RWPE2 (cell line): ENCODE measurements around the gene PTPRN2.
A peak's percentile ranks its signal among the peaks of the same experiment; 100 is the strongest.

Experiments used
- ATAC-seq: fragments of 200-7000 bp; cut with Tn5 transposase; 3 replicates; pipeline ENCODE4 v1.9.1; 2021; ENCODE audit warnings: low read depth
- DNase-seq: peaks from one replicate; pipeline ENCODE4 v3.0.0-alpha.2; 2020; ENCODE audit warnings: low spot score
- H3K27ac ChIP-seq: fragments of 450-650 bp; 2 replicates; pipeline ENCODE4 v1.5.1; 2017; ENCODE audit warnings: mild to moderate bottlenecking; ENCODE audit not compliant: poor library complexity, severe bottlenecking
- H3K27me3 ChIP-seq: fragments of 250-450 bp; sonication (Bioruptor Pico); 2 replicates; pipeline ENCODE4 v1.5.1; 2021; ENCODE audit warnings: mild to moderate bottlenecking, moderate library complexity; ENCODE audit not compliant: insufficient read depth, poor library complexity, severe bottlenecking
- H3K36me3 ChIP-seq: fragments of 250-450 bp; sonication (Bioruptor Pico); 2 replicates; pipeline ENCODE4 v1.5.1; 2020; ENCODE audit warnings: low read depth, mild to moderate bottlenecking, moderate library complexity
- H3K4me1 ChIP-seq: fragments of 250-450 bp; sonication (Bioruptor Pico); 2 replicates; pipeline ENCODE4 v1.5.1; 2021; ENCODE audit warnings: mild to moderate bottlenecking, moderate library complexity; ENCODE audit not compliant: insufficient read depth, poor library complexity, severe bottlenecking
- H3K4me3 ChIP-seq: fragments of 250-450 bp; sonication (Bioruptor Pico); 2 replicates; pipeline ENCODE4 v1.5.1; 2021; ENCODE audit warnings: mild to moderate bottlenecking, moderate library complexity; ENCODE audit not compliant: severe bottlenecking
- H3K9me3 ChIP-seq: fragments of 250-450 bp; sonication (Bioruptor Pico); 2 replicates; pipeline ENCODE4 v1.5.1; 2021; ENCODE audit warnings: mild to moderate bottlenecking, moderate library complexity; ENCODE audit not compliant: severe bottlenecking
- TF ChIP-seq, protein P1 (sequence below): fragments of 450-650 bp; IDR thresholded peaks from one replicate; pipeline ENCODE4 v1.5.1; 2017; ENCODE audit warnings: mild to moderate bottlenecking, moderate library complexity; ENCODE audit not compliant: poor library complexity, severe bottlenecking

Gene PTPRN2

DNA sequence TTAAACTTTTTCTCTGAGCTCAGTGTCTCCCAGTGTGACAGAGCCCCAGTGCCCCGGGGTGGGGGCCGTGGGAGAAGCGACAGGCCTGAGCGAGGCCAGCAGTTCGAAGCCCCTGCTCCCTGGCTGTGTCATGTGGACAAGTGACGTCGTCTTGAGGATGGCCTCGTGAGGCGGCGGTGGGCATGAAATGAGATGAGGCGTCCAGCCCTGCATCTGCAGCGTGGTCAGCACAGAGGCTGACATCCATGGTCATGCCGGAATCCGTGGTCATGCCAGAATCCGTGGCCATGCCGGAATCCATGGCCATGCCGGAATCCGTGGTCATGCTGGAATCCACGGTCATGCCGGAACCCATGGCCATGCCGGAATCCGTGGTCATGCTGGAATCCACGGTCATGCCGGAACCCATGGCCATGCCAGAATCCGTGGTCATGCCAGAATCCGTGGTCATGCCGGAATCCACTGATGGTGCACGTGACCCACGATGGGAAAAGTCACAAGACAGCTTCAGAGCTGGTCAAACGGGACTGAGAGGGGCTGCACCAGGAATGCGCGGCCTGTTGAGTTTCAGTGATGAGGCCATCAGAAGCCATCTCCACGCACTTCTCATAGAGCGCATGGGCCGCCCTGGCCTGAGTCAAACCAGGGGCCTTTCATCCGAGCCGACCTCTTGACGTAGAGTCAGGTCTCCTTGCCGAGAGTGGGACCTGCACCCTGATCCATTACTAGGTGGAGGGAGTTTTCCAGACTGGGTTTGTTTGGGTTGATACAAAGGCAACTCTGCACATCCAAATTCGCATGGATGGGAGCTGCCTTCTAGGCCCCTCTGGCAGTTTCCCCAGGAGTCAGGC is 342.5 kb downstream of the PTPRN2 start:
- TF ChIP-seq, protein P1, sequence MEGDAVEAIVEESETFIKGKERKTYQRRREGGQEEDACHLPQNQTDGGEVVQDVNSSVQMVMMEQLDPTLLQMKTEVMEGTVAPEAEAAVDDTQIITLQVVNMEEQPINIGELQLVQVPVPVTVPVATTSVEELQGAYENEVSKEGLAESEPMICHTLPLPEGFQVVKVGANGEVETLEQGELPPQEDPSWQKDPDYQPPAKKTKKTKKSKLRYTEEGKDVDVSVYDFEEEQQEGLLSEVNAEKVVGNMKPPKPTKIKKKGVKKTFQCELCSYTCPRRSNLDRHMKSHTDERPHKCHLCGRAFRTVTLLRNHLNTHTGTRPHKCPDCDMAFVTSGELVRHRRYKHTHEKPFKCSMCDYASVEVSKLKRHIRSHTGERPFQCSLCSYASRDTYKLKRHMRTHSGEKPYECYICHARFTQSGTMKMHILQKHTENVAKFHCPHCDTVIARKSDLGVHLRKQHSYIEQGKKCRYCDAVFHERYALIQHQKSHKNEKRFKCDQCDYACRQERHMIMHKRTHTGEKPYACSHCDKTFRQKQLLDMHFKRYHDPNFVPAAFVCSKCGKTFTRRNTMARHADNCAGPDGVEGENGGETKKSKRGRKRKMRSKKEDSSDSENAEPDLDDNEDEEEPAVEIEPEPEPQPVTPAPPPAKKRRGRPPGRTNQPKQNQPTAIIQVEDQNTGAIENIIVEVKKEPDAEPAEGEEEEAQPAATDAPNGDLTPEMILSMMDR = no peak
- no peak overlapping the region for H3K27ac ChIP-seq
- DNase-seq (peak; percentile 49), ATAC-seq (no peak)
- H3K27me3 ChIP-seq = no peaks in the 10 kb centered on the region
- no peaks in the 10 kb centered on the region for H3K4me1 ChIP-seq
- no peaks in the 10 kb centered on the region for H3K36me3 ChIP-seq
- peaks cover 8% of the 10 kb centered on the region for H3K9me3 ChIP-seq
- no peak overlapping the region for H3K4me3 ChIP-seq

DNA sequence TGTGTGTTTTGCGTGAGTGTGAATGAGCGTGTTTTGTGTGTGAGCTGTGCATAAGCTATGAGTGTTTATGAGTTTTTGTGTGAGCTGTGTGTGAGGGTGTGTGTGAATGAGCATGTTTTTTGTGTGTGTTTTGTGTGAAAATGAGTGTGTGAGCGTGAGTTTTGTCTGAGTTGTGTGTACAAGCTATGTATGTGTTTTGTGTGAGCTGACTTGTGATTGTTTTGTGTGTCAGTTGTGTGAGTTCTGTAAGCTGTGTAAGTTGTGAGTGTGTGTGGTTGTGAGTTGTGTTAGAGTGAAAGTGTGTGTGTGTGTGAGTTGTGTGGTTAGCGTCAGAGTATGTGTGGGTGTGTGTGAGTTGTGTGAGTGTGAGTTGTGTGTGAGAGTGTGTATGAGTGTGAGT is 343.2 kb downstream of the PTPRN2 start:
- DNase-seq (no peak), ATAC-seq (no peak)
- Histone ChIP-seq H3K9me3 (peaks cover 10% of the 10 kb centered on the region), H3K4me1 (no peaks in the 10 kb centered on the region), H3K36me3 (no peaks in the 10 kb centered on the region), H3K4me3 (no peak overlapping the region), H3K27ac (no peak overlapping the region), H3K27me3 (no peaks in the 10 kb centered on the region)
- TF ChIP-seq, protein P1 = no peak

DNA sequence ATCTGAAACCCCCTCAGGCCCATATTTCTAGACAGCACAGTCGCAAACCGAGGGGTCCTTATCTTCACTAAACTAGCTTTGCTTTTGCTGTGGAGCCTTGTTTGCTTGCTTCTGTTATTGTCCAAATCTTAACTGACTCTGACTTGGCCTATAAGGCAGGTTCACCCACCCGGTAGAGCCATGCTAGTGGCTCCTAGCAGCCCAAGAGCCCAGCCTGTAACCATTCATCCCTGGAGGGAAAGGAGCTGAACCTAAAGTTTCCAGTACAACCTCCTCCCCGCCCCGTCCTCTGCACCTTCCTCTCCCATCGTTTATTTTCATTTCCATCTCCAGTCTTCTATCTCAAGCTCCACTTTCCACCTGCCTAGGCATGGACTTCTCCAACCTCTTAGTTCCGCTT is 345.7 kb downstream of the PTPRN2 start:
- Histone ChIP-seq H3K36me3 (no peaks in the 10 kb centered on the region), H3K4me3 (no peak overlapping the region), H3K9me3 (peaks cover 4% of the 10 kb centered on the region), H3K4me1 (no peaks in the 10 kb centered on the region), H3K27ac (no peak overlapping the region), H3K27me3 (no peaks in the 10 kb centered on the region)
- TF ChIP-seq, protein P1 = no peak
- no peak for DNase-seq
- ATAC-seq = no peak

DNA sequence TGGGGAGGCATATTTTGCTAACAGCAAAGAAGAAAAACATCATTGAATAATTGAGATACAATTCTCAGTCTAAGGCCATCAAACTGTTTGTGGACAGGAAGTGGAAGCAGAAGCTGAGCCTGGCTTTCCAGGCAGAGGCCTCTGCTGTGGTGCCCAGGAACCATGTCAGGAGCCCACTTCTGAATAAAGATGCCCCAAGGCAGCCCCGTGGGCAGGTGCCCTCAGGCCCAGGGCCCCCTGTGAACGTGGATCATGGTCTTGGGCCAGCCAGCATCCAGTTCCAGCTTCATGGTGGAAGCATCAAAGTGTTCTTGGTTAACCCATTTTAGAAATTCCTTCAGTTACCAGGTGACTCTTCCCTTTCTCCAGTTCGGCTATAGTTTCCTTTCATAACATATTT is 346.8 kb downstream of the PTPRN2 start:
- H3K27me3 ChIP-seq = no peaks in the 10 kb centered on the region
- TF ChIP-seq, protein P1 = no peak
- no peak overlapping the region for H3K4me3 ChIP-seq
- H3K27ac ChIP-seq = no peak overlapping the region
- H3K36me3 ChIP-seq = no peaks in the 10 kb centered on the region
- ATAC-seq (no peak), DNase-seq (no peak)
- no peaks in the 10 kb centered on the region for H3K4me1 ChIP-seq
- H3K9me3 ChIP-seq = peaks cover 6% of the 10 kb centered on the region
